Activated CD8-positive, alpha-beta memory T cell treated with anti-CD3 and anti-CD28 coated beads for 4 hours (primary cell): ENCODE measurements around the gene ZCCHC2.

Experiments used
- DNase-seq, 2 donors: peaks; one replicate each; pipeline ENCODE4 v3.0.0-alpha.2; 2020; ENCODE audit warnings: low read depth in 2 of 2

The ZCCHC2 gene

GRCh38 chr18:62537946-62538345 lies 15.1 kb downstream of the ZCCHC2 start:
- DNase-seq, result no peak

- no peak for DNase-seq
Measured at GRCh38 chr18:62538881-62539280, 16.1 kb downstream of the ZCCHC2 start.

- no peak for DNase-seq
Measured at GRCh38 chr18:62539284-62540165, 16.7 kb downstream of the ZCCHC2 start.

- DNase-seq, result no peak
Measured at GRCh38 chr18:62543021-62543420, 20.2 kb downstream of the ZCCHC2 start.

- DNase-seq, result no peak
Measured at GRCh38 chr18:62545098-62545497, 22.3 kb downstream of the ZCCHC2 start.

- DNase-seq, result no peak
Measured at GRCh38 chr18:62549755-62550154, 26.9 kb downstream of the ZCCHC2 start.

GRCh38 chr18:62550746-62551145 lies 27.9 kb downstream of the ZCCHC2 start:
- DNase-seq, result no peak

- DNase-seq, result no peak
Measured at GRCh38 chr18:62551972-62552513, 29.2 kb downstream of the ZCCHC2 start.

GRCh38 chr18:62554061-62554815 lies 31.4 kb downstream of the ZCCHC2 start:
- DNase-seq, result no peak

GRCh38 chr18:62555135-62555534 lies 32.3 kb downstream of the ZCCHC2 start:
- no peak for DNase-seq

GRCh38 chr18:62556397-62556796 lies 33.6 kb downstream of the ZCCHC2 start:
- DNase-seq, result no peak

- no peak for DNase-seq
Measured at GRCh38 chr18:62558015-62558663, 35.3 kb downstream of the ZCCHC2 start.

GRCh38 chr18:62564044-62564443 lies 41.2 kb downstream of the ZCCHC2 start:
- DNase-seq, result no peak

GRCh38 chr18:62566199-62566598 lies 43.4 kb downstream of the ZCCHC2 start:
- no peak for DNase-seq

GRCh38 chr18:62566818-62567217 lies 44.0 kb downstream of the ZCCHC2 start:
- no peak for DNase-seq

GRCh38 chr18:62569081-62569655 lies 46.3 kb downstream of the ZCCHC2 start:
- DNase-seq, result no peak

- DNase-seq, result no peak
Measured at GRCh38 chr18:62571037-62571436, 48.2 kb downstream of the ZCCHC2 start.

GRCh38 chr18:62571648-62572047 lies 48.8 kb downstream of the ZCCHC2 start:
- no peak for DNase-seq

GRCh38 chr18:62572456-62572855 lies 49.6 kb downstream of the ZCCHC2 start:
- DNase-seq, result no peak

GRCh38 chr18:62574776-62575175 lies 52.0 kb downstream of the ZCCHC2 start:
- no peak for DNase-seq

GRCh38 chr18:62576271-62576670 lies 53.4 kb downstream of the ZCCHC2 start:
- no peak for DNase-seq
